NCI-H128 (cell line): ENCODE measurements around the gene UBASH3A.
"Not testable (repeated sequence)": the region's sequence is repeated elsewhere in the genome, so short reads cannot be mapped to it uniquely, and the experiment has no call there.

Experiments
- DNase-seq: peaks from one replicate; lab custom pipeline; 2025; ENCODE audit not compliant: unreplicated experiment; lab: John Stamatoyannopoulos, UW

The UBASH3A gene

DNA sequence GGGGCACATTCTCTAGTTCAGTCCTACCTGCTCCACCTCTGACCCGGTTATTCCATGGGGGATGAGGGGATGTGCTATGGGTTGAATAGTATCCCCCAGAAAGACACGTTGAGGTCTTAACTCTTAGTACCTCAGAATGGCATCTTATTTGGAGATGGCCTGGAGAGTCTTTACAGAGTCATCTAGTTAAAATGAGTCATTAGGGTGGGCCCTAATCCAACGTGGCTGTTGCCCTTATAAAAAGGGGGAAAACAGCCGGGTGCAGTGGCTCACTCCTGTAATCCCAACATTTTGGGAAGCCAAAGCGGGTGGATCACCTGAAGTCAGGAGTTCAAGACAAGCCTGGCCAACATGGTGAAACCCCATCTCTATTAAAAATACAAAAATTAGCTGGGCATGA lies 13.5 kb upstream of the UBASH3A start:
- no peak for DNase-seq

- no peak for DNase-seq
These were observed 13.0 kb upstream of the UBASH3A start for GRCh38 chr21:42390696-42391095.

DNA sequence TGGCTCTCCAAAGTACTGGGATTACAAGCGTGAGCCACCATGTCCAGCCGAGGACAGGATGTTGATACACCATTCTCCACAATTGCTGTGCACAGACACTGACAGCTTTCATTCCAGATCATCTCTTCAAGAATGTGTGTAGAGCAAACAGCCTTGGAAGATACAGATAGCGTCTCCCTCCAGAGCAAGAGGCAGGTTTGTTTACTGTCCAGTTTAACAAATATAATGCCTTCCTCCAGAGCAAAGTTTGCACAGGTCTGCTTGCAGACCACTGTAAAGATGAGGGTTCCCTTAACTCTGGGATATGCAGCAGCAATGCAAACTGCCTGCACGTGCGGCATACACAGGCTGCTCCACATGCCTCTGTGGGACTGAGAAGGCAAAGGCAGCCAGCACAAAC lies 12.4 kb upstream of the UBASH3A start:
- no peak for DNase-seq

DNA sequence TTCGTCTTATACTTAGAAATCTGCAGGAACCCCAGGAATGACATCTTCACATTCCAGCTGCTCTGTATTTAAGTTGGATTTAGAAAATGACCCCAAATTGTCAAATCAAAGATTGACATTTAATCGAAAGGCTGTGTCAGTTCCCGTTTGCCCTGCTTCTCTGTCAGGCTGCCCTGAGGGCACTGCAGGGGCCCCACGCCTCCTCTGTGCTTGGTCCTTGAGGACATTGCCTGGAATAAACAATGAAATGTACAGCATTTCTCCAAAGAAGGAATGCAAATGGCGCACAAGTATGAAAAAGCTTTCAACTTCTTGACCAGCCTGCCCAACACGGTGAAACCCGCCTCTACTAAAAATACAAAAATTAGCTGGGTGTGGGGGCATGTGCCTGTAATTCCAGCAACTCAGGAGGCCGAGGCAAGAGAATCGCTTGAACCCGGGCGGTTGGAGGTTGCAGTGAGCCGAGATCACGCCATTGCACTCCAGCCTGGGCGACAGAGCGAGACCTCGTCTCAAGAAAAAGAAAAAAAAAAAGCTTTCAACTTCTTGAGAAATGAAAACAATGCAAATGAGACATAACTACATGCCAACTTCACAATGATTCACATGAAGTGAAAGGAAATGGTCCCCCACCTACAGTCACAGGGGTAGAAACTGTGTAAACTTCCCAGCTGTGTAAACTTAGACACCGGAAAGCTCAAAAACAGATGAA lies 10.8 kb upstream of the UBASH3A start:
- DNase-seq, result no peak

GRCh38 chr21:42393443-42393950 lies 10.2 kb upstream of the UBASH3A start:
- DNase-seq, result no peak

DNA sequence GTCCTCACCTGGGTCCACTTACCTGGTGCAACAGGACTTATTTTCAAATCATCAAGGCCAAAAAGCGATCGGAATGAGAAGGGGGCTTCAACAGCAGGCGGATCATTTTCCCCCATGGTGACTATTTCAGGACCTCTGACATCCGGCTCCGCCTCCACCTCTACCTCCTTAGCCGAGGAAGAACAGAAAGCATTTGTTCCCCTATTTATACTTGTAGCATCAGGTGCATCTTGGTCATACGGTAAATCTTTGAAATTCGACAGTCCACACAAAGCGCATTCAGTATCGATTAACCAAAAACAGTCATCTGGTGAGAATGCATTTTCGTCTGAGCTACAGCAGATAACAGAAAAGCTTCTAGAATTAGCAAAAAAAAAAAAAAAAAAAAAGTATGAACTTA lies 8.4 kb upstream of the UBASH3A start:
- no peak for DNase-seq

DNA sequence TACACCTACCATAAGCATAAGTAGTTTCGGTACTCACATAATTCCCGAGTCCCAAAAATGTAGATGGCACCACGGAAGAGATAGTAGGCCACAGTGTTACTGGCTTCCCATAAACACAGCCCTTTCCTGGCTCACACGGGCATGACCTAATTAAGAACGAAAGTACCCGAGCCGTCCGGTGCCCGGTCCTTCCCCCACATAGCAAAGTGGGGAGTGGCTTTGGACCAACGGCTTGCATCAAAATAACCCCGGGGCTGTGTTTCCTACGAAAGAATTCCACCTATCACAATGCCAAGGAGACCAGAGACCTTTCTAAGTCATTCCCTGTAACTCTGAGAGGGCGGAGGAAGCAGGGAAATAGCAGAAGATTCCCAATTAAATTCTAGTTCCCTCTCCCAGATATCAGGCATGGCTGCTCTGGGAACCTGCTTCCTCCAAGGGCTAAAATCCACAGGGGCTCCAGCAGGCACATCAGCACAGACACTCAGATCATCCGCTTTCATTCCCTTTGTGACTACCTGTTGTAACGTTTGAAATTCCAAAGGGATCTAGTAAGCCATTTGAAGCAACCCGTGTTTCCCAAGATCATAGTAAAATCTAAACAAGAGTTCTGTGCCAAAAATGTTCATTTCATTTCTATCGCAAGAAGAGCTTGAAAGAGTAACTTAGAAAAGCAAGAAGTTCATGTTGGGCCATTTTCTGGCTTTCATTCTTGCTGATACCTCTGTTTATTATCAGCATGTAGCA lies 7.6 kb upstream of the UBASH3A start, which contains the start of gene TMPRSS3:
TMPRSS3 (minus strand) TSS at position 148 of the 747 bp plus-strand sequence. CDS start 635 bp downstream, outside the sequence.
- no peak for DNase-seq

DNA sequence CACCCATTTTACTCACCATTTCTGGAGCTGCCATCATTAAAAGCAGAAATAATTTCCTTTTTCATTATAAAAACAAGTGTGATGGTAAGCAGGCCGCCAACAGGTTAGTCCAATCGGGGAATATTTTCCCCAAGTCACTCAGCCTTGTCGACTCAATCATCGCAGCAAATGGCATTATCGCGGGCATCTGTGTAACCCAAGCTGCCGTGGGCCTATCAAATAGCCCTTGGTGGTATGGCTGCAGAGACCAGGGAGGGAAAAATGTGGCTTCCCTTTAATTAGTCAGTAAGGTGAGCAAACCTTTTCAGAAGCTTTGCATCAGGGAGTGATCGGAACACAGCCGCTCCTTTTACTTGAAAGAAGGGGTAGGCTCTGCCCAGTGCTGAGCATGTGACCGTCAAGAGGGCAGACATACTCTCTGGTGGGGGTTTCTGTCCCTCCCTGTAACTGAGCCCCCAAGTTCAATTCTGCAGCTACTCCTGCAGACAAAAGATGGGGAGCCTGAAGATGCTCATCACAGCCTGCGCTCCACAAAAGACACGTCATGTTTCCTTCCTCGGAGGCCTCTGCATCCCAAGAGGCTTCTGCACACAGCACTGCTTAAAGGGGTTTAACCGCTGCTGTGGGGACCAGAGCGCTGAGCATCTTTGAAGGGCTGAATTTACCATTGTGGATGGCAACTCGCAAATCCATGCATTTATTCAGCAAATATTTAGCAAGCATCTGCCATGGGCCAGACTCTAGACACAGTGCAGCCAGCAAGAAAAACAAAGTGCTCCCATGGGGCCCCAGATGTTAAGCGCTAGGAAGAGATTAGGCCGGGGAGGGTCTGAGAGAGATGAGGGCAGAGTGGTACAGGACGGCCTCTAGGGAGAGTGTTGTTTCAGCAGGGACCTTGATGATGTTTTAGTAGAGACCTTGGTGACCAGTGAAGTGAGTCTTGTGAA lies 6.6 kb upstream of the UBASH3A start:
- no peak for DNase-seq

- DNase-seq, result no peak
These were observed 5.8 kb upstream of the UBASH3A start for GRCh38 chr21:42397746-42398394.

DNA sequence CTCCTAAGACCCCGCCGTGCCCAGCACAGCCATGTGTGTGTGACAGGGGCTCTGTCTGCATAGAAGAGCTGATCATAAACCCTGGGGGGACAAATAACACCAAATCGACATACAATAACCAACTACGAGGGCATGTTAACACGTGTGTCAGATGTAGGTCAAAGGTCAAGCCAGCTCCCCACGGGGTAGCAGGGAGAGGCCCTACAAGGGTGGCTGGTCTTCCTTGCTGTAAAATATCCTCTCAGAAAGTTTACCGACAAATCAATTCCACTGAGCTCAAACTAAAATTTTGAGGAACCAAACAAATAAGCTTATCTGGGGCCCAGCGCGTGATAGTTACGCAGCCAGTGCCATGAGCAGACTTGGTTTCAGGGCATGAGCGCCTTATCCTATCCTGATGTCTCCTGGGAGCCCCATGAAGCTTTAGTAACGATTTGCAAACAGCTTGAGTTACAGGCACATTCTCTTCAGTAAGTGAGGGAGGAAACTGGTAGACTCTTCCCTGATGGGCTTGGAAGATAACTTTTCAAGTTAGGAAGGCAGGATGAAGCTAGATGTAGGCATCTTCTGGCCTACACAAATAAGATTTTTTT lies 5.2 kb upstream of the UBASH3A start:
- DNase-seq, result no peak

DNA sequence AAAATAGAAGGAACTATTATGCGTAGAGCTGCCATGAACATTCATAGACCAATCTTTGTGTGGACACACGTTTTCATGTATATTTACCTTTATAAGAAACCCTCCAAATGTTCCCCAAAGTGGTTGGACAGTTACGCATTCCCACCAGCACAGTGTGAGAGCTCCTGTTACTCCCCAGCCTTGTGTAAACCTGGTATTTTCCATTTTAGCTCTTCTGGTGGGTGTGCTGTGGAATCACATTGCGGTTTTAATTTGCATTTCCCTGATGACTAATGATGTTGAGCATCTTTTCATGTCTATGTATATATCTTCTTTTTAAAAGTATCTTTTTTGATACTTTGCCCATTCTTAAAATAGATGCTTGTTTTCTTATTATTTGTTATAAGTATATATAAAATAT lies 3.2 kb upstream of the UBASH3A start:
- no peak for DNase-seq

DNA sequence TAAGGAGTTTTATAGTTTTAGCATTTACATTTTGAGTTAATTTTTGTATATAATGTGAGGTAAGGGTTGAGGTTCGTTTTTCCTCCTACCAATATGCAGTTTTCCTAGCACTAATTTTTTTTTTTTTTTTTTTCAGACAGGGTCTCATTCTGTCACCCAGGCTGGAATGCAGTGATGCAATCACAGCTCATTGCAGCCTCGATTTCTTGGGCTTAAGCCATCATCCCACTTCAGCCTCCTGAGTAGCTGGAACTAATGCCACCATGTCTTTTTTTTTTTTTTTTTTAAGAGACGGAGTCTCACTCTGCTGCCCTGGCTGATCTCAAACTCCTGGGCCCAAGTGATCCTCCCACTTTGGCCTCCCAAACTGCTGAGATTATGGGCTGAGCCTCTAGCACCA lies 2.5 kb upstream of the UBASH3A start:
- DNase-seq, result no peak

DNA sequence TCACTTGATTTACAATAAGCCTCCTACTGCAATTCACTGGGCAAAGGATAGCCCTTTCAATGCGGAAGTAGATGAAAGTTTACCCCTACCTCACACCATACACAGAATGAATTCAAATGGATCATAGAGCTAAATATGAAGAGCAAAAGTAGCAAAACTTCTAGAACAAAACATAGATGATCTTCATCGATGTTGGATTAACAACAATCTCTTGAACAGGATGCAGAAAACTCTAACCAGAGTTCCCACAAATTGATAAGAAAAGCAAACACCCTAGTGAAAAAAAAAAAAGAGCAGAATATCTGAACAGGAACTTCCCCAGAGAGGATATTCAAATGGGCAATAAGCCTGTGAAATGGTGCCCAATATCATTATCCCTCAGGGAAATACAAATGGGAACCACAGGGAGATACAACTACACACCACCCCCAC lies 1.9 kb upstream of the UBASH3A start:
- no peak for DNase-seq

- DNase-seq, result no peak
These were observed 837 bp downstream of the UBASH3A start for GRCh38 chr21:42404539-42404938.

GRCh38 chr21:42405064-42406013 lies 1.6 kb downstream of the UBASH3A start:
- no peak for DNase-seq

GRCh38 chr21:42406201-42406621 lies 2.5 kb downstream of the UBASH3A start:
- no peak for DNase-seq

DNA sequence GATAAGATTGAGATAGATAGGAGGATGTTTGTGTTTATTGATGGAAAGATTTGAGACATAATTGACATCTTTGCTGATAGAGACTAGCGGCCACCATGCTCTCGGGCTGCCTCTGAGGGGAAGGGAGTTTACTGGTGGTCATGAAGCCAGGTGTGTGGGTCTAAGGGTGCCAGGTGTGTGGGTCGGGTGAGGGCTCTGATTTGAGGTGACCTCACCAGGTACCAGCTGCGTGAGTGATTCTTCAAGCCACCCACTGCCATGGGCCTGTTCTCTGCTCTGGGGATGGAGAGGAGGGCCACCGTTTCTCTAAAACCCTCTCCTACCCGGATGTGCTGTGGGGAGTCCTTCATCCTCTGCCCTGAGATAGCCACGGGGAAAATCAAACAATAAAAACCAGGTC lies 3.2 kb downstream of the UBASH3A start:
- no peak for DNase-seq

GRCh38 chr21:42407476-42407875 lies 3.8 kb downstream of the UBASH3A start:
- DNase-seq, result no peak

DNA sequence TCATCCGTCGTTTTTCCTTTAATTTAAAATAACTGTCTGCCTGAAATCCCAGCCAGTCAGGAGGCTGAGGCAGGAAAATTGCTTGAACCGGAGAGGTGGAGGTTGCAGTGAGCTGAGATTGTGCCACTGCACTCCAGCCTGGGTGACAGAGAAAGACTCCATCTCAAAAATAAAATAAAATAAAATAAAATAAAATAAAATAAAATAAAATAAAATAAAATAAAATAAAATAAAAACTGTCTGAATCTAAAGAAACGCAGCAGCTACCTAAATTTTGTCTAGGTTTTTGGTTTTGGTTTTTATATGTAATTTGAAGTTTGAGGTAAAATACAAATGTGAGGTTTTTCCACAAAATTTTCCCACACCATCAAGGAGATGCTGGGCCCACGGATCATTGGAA lies 5.0 kb downstream of the UBASH3A start:
- not testable (repeated sequence) for DNase-seq
